Fibroblast of mammary gland (primary cell): ENCODE data around the gene EIF4G3.

Source experiments
- DNase-seq: peaks from one replicate; pipeline ENCODE4 v3.0.0-alpha.2; 2010; ENCODE audit warnings: low read depth
- H3K4me3 ChIP-seq: 2 replicates; pipeline ENCODE4 v1.5.1; 2011; ENCODE audit warnings: low read depth, mild to moderate bottlenecking, low read length, moderate library complexity; ENCODE audit not compliant: control insufficient read depth
- TF ChIP-seq, protein P1 (sequence below): conservative IDR thresholded peaks from 2 replicates; pipeline ENCODE4 v1.5.1; 2011; ENCODE audit warnings: low read depth, low read length, inconsistent platforms; ENCODE audit not compliant: control insufficient read depth, insufficient read depth

Gene EIF4G3

DNA sequence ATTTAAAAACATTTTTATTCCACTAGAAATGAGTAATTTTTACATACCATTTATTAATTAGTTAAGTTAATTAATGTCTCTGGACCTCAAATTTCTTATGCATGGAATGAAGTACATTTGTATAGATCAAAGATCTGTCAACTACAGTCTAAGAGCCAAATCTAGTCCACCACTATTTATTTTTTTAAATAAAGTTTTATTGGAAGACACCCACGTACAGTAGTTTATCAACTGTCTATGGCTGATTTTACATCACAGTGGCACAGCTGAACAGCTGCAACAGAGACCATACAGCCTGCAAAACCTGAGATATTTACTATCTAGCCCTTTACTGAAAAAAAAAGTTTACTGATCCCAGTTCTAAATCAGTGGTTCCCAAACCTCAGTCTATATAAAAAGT is 201.0 kb downstream of the EIF4G3 start:
- no peak for DNase-seq
- no peak overlapping the region for H3K4me3 ChIP-seq
- TF ChIP-seq, protein P1, sequence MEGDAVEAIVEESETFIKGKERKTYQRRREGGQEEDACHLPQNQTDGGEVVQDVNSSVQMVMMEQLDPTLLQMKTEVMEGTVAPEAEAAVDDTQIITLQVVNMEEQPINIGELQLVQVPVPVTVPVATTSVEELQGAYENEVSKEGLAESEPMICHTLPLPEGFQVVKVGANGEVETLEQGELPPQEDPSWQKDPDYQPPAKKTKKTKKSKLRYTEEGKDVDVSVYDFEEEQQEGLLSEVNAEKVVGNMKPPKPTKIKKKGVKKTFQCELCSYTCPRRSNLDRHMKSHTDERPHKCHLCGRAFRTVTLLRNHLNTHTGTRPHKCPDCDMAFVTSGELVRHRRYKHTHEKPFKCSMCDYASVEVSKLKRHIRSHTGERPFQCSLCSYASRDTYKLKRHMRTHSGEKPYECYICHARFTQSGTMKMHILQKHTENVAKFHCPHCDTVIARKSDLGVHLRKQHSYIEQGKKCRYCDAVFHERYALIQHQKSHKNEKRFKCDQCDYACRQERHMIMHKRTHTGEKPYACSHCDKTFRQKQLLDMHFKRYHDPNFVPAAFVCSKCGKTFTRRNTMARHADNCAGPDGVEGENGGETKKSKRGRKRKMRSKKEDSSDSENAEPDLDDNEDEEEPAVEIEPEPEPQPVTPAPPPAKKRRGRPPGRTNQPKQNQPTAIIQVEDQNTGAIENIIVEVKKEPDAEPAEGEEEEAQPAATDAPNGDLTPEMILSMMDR = no peak

DNA sequence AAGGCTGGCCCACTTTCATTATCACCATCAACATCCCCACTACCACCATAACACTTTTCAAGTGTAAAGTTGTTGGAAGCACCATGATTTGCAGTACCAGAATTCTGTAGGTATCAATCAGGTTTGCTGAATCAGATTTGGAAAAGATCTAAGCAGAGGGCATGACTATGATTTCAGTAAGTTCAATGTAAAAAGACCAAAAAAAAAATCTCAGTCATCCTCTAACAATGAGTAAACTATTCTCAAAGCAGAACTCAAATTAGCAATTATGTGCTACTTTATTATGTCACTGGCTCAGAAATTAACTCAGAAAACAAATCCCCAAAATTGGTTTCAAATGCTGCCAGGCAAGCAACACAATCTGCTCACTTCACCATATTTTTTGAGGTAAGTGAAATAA is 201.7 kb downstream of the EIF4G3 start:
- DNase-seq = no peak
- TF ChIP-seq, protein P1 = no peak
- H3K4me3 ChIP-seq = no peak overlapping the region

DNA sequence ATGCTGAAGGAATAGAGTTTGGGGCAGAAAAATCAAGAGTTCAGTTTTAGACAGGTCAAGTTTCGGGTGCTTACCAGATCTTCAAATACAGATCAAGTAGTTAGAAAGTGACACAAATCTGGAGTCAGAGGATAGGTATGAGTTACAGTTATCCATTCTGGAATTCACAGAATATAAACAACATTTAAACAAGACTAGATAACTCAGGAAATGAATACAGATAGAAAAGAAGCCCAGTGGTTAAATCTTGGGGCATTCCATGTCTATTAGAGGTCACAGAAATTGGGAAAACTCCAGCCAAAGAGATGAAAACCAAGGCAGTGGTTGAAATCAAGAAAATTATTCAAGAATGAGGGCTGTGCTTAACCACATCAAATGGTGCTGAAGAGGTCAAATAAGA is 202.6 kb downstream of the EIF4G3 start:
- TF ChIP-seq, protein P1 = no peak
- DNase-seq = peak; percentile 34
- H3K4me3 ChIP-seq = no peak overlapping the region

DNA sequence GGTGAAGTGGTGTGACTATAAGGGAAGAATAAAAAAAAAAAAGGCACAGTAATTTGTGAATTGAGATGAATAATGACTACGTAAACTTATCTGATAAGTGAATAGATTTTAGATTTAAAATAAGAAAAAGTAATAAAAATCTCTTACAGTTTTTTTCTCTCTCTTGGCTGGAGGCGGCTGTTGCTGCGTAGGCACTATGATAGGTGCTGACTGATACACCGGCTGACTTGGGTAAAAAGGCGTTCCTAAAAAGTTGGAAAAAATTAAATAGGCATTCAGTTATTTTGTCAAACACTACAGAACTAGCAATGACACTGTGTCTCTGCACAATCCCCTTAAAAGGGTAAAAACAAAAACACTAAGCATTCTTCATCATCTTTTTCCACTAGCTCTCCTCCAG is 203.8 kb downstream of the EIF4G3 start:
- TF ChIP-seq, protein P1 = no peak
- no peak for DNase-seq
- no peak overlapping the region for H3K4me3 ChIP-seq

DNA sequence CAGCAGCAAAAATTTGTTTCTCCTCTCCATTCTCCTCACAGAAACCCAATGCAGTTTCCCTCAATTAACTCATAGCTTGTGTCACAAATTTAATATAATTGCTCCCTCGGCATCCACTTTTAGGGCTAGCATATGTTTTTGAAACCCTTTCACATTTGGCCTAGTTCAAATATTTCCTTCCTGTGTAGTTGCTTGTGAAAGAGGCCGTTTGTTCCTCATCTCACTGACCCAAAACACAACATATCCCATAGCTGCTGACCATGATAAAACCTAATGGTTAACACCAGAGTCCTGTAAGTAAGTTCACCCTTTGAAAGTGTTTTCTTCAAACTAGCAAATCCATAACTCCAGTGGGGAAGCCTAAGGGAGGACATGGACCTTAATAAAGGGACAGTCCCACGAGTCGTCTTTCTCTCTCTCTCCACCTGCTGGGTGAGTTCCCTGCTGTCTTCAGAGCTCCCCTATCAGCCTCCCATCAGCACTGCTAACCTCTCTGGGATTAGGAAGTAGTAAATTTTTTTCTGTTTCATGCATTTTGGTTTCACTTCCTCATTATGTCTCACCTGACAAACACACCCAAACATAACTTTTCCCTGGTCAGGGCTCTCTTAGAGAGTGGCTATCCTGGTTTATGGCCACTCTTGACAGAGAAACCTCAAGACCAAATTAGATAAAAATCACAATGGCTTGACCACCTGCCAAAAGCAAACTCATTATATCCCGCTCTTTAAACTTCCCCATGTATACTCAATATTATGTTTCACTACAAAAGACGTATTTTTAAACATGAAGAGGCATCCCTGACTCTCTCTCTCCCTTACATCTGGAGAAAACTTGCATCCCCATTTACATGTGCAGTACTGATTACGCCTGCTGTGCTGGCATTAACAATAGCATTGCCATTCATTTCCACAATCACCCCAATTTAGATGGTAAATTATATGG is 211.9 kb downstream of the EIF4G3 start:
- no peak for DNase-seq
- no peak overlapping the region for H3K4me3 ChIP-seq
- TF ChIP-seq, protein P1 = no peak

DNA sequence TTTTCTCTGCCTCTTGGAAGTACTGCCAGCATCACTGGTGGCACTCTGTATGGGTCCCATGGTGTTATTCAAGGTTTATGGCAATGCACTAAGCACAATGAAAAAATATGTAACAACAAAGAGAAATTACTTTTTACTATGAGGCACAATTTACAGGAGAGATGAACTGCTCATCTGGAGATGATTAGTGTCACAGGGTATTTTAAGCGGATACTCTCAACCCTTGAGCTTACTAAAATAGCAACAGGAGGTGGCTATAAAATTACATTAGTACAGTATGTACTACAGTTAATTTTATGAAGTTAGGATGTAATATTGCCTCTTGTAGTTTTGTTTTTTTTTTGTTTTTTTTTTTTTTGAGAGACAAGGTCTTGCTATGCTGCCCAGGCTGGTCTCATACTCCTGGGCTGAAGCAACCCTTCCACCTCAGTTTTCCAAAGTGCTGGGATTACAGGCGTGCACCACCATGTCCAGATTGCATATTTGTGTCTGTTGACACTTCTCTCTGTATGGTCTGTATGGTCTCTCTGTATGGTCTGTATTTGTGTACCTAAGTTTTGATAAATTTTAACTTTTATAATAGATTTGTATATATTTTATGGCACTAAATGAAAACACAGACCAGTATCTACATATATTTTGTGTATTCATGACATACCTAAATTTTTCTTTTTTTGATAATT is 214.0 kb downstream of the EIF4G3 start:
- no peak overlapping the region for H3K4me3 ChIP-seq
- peak; percentile 54 for DNase-seq

More for the DNA sequence above, 214.0 kb downstream of the EIF4G3 start:
- TF ChIP-seq, protein P1 = no peak
